K562 (cell line): Measurements from ENCODE around the gene SORCS1.

Experiments used
- BRCA1 ChIP-seq, 2 experiments: fragments of 450-650 bp in 1 of 2; sonication (generic) in 1 of 2; formaldehyde crosslinking in 1 of 2; IDR thresholded peaks; 2 replicates each; pipeline versions ENCODE4 v1.5.0 to v1.6.1; 2017 to 2020; ENCODE audit warnings: mild to moderate bottlenecking in 1 of 2, missing genetic modification reagents in 1 of 2
- ETV1 ChIP-seq: fragments of 450-650 bp; conservative IDR thresholded peaks from 2 replicates; pipeline ENCODE4 v1.6.1; 2016; ENCODE audit warnings: missing genetic modification characterization, control low read depth, low read depth, missing compliant biosample characterization
- EZH2 ChIP-seq: IDR thresholded peaks from 2 replicates; pipeline ENCODE4 v1.6.1; 2012; ENCODE audit warnings: low read depth, mild to moderate bottlenecking, inconsistent platforms, low read length, borderline replicate concordance
- FOXP1 ChIP-seq: sonication (generic); formaldehyde crosslinking; IDR thresholded peaks from 2 replicates; pipeline ENCODE4 v1.8.0; 2022; ENCODE audit warnings: mild to moderate bottlenecking, missing genetic modification reagents
- HDAC2 ChIP-seq: fragments of 450-650 bp; IDR thresholded peaks from 2 replicates; pipeline ENCODE4 v1.6.1; 2016; ENCODE audit warnings: mild to moderate bottlenecking
- JUND ChIP-seq, 2 experiments: IDR thresholded peaks; 2 replicates in 1 of 2; 3 replicates in 1 of 2; pipeline ENCODE4 v1.6.1; 2011; ENCODE audit warnings: borderline replicate concordance in 2 of 2, low read depth in 2 of 2, low read length in 2 of 2, improper control_type of control experiment in 1 of 2, missing biosample characterization in 1 of 2, missing genetic modification characterization in 1 of 2, missing genetic modification reagents in 1 of 2
- SRF ChIP-seq, 2 experiments: fragments of 250-450, 450-650 bp in 1 of 2; sonication (Bioruptor Pico) in 1 of 2; sonication (generic) in 1 of 2; formaldehyde crosslinking; IDR thresholded peaks; 2 replicates each; pipeline versions ENCODE4 v1.5.0 to v1.5.1; 2020 to 2022; ENCODE audit warnings: mild to moderate bottlenecking in 1 of 2, missing genetic modification reagents in 1 of 2
- ZNF274 ChIP-seq: IDR thresholded peaks from 2 replicates; pipeline ENCODE4 v1.6.1; 2011; ENCODE audit warnings: low read depth, mild to moderate bottlenecking, low read length, moderate library complexity, borderline replicate concordance
- ZNF696 ChIP-seq: fragments of 250-450 bp; sonication (Bioruptor Pico); conservative IDR thresholded peaks from 2 replicates; pipeline ENCODE4 v1.4.0; 2020; ENCODE audit warnings: mild to moderate bottlenecking, moderate library complexity
- TF ChIP-seq, protein P1 (sequence below): fragments of 450-650 bp; IDR thresholded peaks from 2 replicates; pipeline ENCODE4 v1.6.1; 2018; ENCODE audit not compliant: partially characterized antibody
- TF ChIP-seq, protein P2 (sequence below), 3 experiments: IDR thresholded peaks in 2 of 3; conservative IDR thresholded peaks in 1 of 3; 2 replicates each; pipeline ENCODE4 v1.5.1; 2011 to 2012; ENCODE audit warnings: low read length in 3 of 3, mild to moderate bottlenecking in 3 of 3, control low read depth in 2 of 3, improper control_type of control experiment in 1 of 3, inconsistent platforms in 1 of 3, low read depth in 1 of 3, mixed read lengths in 1 of 3, moderate library complexity in 1 of 3; ENCODE audit not compliant: insufficient read depth in 2 of 3
- TF ChIP-seq, protein P3 (sequence below), 2 experiments: fragments of 450-650 bp in 1 of 2; sonication (generic) in 1 of 2; formaldehyde crosslinking in 1 of 2; IDR thresholded peaks; 2 replicates each; pipeline versions ENCODE4 v1.7.1 to v1.9.0; 2016 to 2022; ENCODE audit warnings: inconsistent platforms in 1 of 2, mild to moderate bottlenecking in 1 of 2, missing genetic modification reagents in 1 of 2

DNA sequence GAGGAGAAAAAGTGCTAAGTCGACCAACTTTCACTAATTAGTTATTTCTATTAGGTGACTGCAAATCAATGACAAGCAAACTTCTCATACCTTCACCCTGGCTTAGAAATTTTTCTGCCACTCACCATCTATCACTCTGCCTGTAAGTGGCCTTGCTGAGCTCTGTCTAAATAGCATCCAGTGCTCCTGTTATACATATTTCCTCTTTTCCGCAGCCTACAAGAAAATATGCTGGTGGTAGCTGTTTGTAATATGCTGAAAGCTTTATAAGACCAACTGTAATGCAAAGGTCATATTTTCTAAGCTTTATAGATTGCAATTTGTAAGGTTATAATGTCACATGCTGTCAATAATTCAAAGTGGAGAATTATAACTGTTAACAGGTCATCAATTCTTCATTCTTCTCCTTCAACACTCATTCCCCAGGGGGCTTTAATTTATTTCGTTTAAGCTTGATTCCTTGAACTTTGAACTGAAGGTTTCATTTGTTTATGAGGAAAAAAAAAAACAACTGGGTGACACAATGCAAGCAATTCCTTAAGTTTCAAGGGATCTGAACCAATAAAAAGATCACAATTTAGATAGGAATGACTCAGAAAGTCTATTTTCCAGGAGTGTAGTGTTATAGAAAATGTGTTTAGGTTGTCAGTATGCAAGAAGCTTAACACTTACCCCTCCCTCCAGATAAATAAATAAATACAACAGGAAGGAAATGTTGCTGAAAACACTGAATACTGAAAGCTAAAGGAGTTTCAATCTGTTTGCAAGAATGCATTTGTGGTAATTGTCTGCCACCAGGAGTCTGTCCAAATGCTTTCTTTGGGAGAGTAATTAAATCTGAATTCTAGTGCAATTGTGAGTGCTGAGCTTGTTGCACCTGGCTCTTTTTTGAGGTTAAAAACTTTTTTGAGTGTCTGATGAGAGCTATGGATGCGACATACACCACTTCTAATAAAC is 183.7 kb downstream of the SORCS1 start:
- no peak for TF ChIP-seq EZH2
- TF ChIP-seq, protein P1, sequence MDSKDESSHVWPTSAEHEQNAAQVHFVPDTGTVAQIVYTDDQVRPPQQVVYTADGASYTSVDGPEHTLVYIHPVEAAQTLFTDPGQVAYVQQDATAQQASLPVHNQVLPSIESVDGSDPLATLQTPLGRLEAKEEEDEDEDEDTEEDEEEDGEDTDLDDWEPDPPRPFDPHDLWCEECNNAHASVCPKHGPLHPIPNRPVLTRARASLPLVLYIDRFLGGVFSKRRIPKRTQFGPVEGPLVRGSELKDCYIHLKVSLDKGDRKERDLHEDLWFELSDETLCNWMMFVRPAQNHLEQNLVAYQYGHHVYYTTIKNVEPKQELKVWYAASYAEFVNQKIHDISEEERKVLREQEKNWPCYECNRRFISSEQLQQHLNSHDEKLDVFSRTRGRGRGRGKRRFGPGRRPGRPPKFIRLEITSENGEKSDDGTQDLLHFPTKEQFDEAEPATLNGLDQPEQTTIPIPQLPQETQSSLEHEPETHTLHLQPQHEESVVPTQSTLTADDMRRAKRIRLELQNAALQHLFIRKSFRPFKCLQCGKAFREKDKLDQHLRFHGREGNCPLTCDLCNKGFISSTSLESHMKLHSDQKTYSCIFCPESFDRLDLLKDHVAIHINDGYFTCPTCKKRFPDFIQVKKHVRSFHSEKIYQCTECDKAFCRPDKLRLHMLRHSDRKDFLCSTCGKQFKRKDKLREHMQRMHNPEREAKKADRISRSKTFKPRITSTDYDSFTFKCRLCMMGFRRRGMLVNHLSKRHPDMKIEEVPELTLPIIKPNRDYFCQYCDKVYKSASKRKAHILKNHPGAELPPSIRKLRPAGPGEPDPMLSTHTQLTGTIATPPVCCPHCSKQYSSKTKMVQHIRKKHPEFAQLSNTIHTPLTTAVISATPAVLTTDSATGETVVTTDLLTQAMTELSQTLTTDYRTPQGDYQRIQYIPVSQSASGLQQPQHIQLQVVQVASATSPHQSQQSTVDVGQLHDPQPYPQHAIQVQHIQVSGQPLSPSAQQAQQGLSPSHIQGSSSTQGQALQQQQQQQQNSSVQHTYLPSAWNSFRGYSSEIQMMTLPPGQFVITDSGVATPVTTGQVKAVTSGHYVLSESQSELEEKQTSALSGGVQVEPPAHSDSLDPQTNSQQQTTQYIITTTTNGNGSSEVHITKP: no peak
- no peak for TF ChIP-seq ZNF274
- no peak for TF ChIP-seq HDAC2
- no peak for TF ChIP-seq ZNF696 (CRISPR knock-in tag)
- TF ChIP-seq FOXP1 (CRISPR knock-in tag): no peak
- TF ChIP-seq ETV1 (tag): no peak
- TF ChIP-seq, protein P2, sequence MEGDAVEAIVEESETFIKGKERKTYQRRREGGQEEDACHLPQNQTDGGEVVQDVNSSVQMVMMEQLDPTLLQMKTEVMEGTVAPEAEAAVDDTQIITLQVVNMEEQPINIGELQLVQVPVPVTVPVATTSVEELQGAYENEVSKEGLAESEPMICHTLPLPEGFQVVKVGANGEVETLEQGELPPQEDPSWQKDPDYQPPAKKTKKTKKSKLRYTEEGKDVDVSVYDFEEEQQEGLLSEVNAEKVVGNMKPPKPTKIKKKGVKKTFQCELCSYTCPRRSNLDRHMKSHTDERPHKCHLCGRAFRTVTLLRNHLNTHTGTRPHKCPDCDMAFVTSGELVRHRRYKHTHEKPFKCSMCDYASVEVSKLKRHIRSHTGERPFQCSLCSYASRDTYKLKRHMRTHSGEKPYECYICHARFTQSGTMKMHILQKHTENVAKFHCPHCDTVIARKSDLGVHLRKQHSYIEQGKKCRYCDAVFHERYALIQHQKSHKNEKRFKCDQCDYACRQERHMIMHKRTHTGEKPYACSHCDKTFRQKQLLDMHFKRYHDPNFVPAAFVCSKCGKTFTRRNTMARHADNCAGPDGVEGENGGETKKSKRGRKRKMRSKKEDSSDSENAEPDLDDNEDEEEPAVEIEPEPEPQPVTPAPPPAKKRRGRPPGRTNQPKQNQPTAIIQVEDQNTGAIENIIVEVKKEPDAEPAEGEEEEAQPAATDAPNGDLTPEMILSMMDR (IDR thresholded peaks at IDR 0.05 in 2 of 3, conservative IDR thresholded peaks at IDR 0.05 in 1 of 3; ENCODE audit: insufficient read depth in 2 of 3, low read depth in 1 of 3, low read length in 3 of 3): 0 out of 6 replicates have a peak, but pooled peaks of 1 of the 3 experiments have one; percentile 12
- TF ChIP-seq BRCA1 (IDR thresholded peaks at IDR 0.05): no peak
- no peak for TF ChIP-seq BRCA1 (CRISPR knock-in tag; IDR thresholded peaks at IDR 0.05)
- no peak for TF ChIP-seq JUND (IDR thresholded peaks at IDR 0.05; ENCODE audit: borderline replicate concordance, low read depth, low read length)
- TF ChIP-seq JUND (tag; IDR thresholded peaks at IDR 0.05; ENCODE audit: borderline replicate concordance, low read depth, low read length): no peak
- no peak for TF ChIP-seq SRF (CRISPR knock-in tag; IDR thresholded peaks at IDR 0.05)
- TF ChIP-seq, protein P3, sequence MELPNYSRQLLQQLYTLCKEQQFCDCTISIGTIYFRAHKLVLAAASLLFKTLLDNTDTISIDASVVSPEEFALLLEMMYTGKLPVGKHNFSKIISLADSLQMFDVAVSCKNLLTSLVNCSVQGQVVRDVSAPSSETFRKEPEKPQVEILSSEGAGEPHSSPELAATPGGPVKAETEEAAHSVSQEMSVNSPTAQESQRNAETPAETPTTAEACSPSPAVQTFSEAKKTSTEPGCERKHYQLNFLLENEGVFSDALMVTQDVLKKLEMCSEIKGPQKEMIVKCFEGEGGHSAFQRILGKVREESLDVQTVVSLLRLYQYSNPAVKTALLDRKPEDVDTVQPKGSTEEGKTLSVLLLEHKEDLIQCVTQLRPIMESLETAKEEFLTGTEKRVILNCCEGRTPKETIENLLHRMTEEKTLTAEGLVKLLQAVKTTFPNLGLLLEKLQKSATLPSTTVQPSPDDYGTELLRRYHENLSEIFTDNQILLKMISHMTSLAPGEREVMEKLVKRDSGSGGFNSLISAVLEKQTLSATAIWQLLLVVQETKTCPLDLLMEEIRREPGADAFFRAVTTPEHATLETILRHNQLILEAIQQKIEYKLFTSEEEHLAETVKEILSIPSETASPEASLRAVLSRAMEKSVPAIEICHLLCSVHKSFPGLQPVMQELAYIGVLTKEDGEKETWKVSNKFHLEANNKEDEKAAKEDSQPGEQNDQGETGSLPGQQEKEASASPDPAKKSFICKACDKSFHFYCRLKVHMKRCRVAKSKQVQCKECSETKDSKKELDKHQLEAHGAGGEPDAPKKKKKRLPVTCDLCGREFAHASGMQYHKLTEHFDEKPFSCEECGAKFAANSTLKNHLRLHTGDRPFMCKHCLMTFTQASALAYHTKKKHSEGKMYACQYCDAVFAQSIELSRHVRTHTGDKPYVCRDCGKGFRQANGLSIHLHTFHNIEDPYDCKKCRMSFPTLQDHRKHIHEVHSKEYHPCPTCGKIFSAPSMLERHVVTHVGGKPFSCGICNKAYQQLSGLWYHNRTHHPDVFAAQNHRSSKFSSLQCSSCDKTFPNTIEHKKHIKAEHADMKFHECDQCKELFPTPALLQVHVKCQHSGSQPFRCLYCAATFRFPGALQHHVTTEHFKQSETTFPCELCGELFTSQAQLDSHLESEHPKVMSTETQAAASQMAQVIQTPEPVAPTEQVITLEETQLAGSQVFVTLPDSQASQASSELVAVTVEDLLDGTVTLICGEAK (IDR thresholded peaks at IDR 0.05): no peak
- TF ChIP-seq, protein P3 (CRISPR knock-in tag; IDR thresholded peaks at IDR 0.05): no peak
